GM19351 (cell line): Measurements from ENCODE around the gene ZDHHC24.

ENCODE experiments used
- ATAC-seq: cut with Tn5 transposase; IDR thresholded peaks from one replicate; pipeline ENCODE4 v1.9.1; 2021; ENCODE audit warnings: mild to moderate bottlenecking, moderate library complexity; ENCODE audit not compliant: unreplicated experiment

Gene ZDHHC24

GRCh38 chr11:66475349-66476172 is 70.3 kb downstream of the ZDHHC24 start:
- no peak for ATAC-seq

GRCh38 chr11:66473608-66474515 is 72.0 kb downstream of the ZDHHC24 start:
- no peak for ATAC-seq

- ATAC-seq = no peak
These were observed 72.7 kb downstream of the ZDHHC24 start for GRCh38 chr11:66473167-66473566.

- ATAC-seq = no peak
These were observed 73.8 kb downstream of the ZDHHC24 start for GRCh38 chr11:66472054-66472453.

- no peak for ATAC-seq
These were observed 74.7 kb downstream of the ZDHHC24 start for GRCh38 chr11:66471142-66471541.
